ENCODE measurements around the gene MED12L.

The MED12L gene

DNA sequence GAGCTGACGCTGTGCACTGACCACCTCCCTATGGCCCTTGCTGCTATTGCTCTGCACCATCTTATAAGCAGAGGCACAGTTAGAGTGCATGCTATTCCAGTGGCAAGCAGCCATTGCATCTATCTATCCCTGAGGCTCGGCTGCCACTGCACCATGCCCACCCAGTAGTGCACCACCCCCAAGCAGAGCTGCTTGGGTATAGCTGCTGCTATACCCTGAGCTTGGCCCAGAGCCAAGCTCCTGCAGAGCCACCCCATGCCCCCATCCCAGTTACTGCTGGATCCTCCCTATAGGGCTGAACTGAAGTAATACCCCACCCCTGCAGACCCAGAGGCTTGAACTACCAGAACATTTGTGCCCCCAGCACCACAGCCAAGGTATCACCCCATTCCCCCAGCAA, 395.0 kb downstream of the MED12L start:
- peaks cover 19% of the 10 kb centered on the region for H3K9me3 ChIP-seq (ENCODE audit: insufficient read depth, low read depth, low read length)
- H3K4me2 ChIP-seq (ENCODE audit: low read depth, low read length, poor library complexity, severe bottlenecking): no peak overlapping the region
- no peak overlapping the region for H3K4me3 ChIP-seq (ENCODE audit: low read length, poor library complexity, severe bottlenecking)
- no peaks in the 10 kb centered on the region for H3K9me2 ChIP-seq (replicated peaks; ENCODE audit: low read depth, low read length)
- H3K36me3 ChIP-seq (ENCODE audit: insufficient read depth, low read length): no peaks in the 10 kb centered on the region
- H3K4me1 ChIP-seq (ENCODE audit: insufficient read depth, low read length, poor library complexity, severe bottlenecking): peaks cover 13% of the 10 kb centered on the region
- H2AFZ ChIP-seq (ENCODE audit: low read length): no peak overlapping the region
- no peaks in the 10 kb centered on the region for H3K79me2 ChIP-seq (ENCODE audit: insufficient read depth, low read length)
- TF ChIP-seq CTCF (conservative IDR thresholded peaks at IDR 0.05; ENCODE audit: low read length) (no peak), EZH2phosphoT487 (IDR thresholded peaks at IDR 0.05; ENCODE audit: borderline replicate concordance) (no peak)
- no peaks in the 10 kb centered on the region for H3F3A ChIP-seq (ENCODE audit: low read depth)
- no peaks in the 10 kb centered on the region for H3K27me3 ChIP-seq (ENCODE audit: insufficient read depth, low read length, poor library complexity, severe bottlenecking)
- no peaks in the 10 kb centered on the region for H4K20me1 ChIP-seq (ENCODE audit: insufficient read depth, low read length, poor library complexity, severe bottlenecking)
- no peak overlapping the region for H3K9ac ChIP-seq (ENCODE audit: low read depth, low read length, poor library complexity, severe bottlenecking)

- Histone ChIP-seq H4K20me1 (ENCODE audit: insufficient read depth, low read length, poor library complexity, severe bottlenecking) (no peaks in the 10 kb centered on the region), H3K36me3 (ENCODE audit: insufficient read depth, low read length) (no peaks in the 10 kb centered on the region), H3K27me3 (ENCODE audit: insufficient read depth, low read length, poor library complexity, severe bottlenecking) (no peaks in the 10 kb centered on the region), H3K4me3 (ENCODE audit: low read length, poor library complexity, severe bottlenecking) (no peak overlapping the region), H3K4me2 (ENCODE audit: low read depth, low read length, poor library complexity, severe bottlenecking) (no peak overlapping the region), H3K9me3 (ENCODE audit: insufficient read depth, low read depth, low read length) (peaks cover 19% of the 10 kb centered on the region), H3K9ac (ENCODE audit: low read depth, low read length, poor library complexity, severe bottlenecking) (no peak overlapping the region), H3K4me1 (ENCODE audit: insufficient read depth, low read length, poor library complexity, severe bottlenecking) (no peaks in the 10 kb centered on the region), H3K9me2 (replicated peaks; ENCODE audit: low read depth, low read length) (no peaks in the 10 kb centered on the region), H3K79me2 (ENCODE audit: insufficient read depth, low read length) (no peaks in the 10 kb centered on the region), H2AFZ (ENCODE audit: low read length) (no peak overlapping the region), H3F3A (ENCODE audit: low read depth) (no peaks in the 10 kb centered on the region)
- no peak for TF ChIP-seq CTCF (conservative IDR thresholded peaks at IDR 0.05; ENCODE audit: low read length)
- no peak for TF ChIP-seq EZH2phosphoT487 (IDR thresholded peaks at IDR 0.05; ENCODE audit: borderline replicate concordance)
Observed at GRCh38 chr3:151483488-151483887, 398.0 kb downstream of the MED12L start.

- Histone ChIP-seq H4K20me1 (ENCODE audit: insufficient read depth, low read length, poor library complexity, severe bottlenecking) (no peaks in the 10 kb centered on the region), H3F3A (ENCODE audit: low read depth) (no peaks in the 10 kb centered on the region), H3K27me3 (ENCODE audit: insufficient read depth, low read length, poor library complexity, severe bottlenecking) (no peaks in the 10 kb centered on the region), H3K9me3 (ENCODE audit: insufficient read depth, low read depth, low read length) (peaks cover 19% of the 10 kb centered on the region), H3K9ac (ENCODE audit: low read depth, low read length, poor library complexity, severe bottlenecking) (no peak overlapping the region), H3K79me2 (ENCODE audit: insufficient read depth, low read length) (no peaks in the 10 kb centered on the region), H3K4me2 (ENCODE audit: low read depth, low read length, poor library complexity, severe bottlenecking) (no peak overlapping the region), H3K36me3 (ENCODE audit: insufficient read depth, low read length) (no peaks in the 10 kb centered on the region), H2AFZ (ENCODE audit: low read length) (no peak overlapping the region), H3K4me3 (ENCODE audit: low read length, poor library complexity, severe bottlenecking) (no peak overlapping the region), H3K4me1 (ENCODE audit: insufficient read depth, low read length, poor library complexity, severe bottlenecking) (no peaks in the 10 kb centered on the region), H3K9me2 (replicated peaks; ENCODE audit: low read depth, low read length) (no peaks in the 10 kb centered on the region)
- TF ChIP-seq EZH2phosphoT487 (IDR thresholded peaks at IDR 0.05; ENCODE audit: borderline replicate concordance) (no peak), CTCF (conservative IDR thresholded peaks at IDR 0.05; ENCODE audit: low read length) (no peak)
Observed at GRCh38 chr3:151483961-151484520, 398.6 kb downstream of the MED12L start.

All from Loucy (cell line).